NCI-H510A treated with DMSO at 0.1 percent for 48 hours (cell line): ENCODE data around the gene ITGB8.
A peak's percentile ranks its signal among the peaks of the same experiment; 100 is the strongest.

Experiments used
- DNase-seq: peaks from one replicate; lab custom pipeline; 2025; lab: John Stamatoyannopoulos, UW

ITGB8 gene

DNA sequence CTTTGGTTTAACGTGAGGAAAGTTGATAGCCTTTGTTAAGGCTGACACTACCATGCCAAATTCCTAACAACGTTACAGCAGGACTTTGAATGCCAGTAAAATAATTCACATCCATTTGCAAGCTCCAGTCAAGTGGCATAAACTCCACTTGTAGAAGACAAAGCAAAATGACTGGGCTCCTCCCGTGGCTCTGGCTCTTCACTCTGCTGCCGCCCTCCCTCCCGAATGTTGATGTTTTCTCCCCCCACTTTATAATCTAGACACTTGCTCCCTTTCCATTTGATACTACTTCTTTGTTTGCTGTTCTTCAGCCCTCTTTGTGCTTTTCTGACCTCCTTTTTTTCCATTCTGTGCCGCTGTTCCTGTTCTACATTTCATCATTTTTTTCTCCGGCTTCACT lies 22.8 kb upstream of the ITGB8 start:
- DNase-seq, result peak; percentile 93

- no peak for DNase-seq
These were observed 20.4 kb upstream of the ITGB8 start for GRCh38 chr7:20310301-20310700.

DNA sequence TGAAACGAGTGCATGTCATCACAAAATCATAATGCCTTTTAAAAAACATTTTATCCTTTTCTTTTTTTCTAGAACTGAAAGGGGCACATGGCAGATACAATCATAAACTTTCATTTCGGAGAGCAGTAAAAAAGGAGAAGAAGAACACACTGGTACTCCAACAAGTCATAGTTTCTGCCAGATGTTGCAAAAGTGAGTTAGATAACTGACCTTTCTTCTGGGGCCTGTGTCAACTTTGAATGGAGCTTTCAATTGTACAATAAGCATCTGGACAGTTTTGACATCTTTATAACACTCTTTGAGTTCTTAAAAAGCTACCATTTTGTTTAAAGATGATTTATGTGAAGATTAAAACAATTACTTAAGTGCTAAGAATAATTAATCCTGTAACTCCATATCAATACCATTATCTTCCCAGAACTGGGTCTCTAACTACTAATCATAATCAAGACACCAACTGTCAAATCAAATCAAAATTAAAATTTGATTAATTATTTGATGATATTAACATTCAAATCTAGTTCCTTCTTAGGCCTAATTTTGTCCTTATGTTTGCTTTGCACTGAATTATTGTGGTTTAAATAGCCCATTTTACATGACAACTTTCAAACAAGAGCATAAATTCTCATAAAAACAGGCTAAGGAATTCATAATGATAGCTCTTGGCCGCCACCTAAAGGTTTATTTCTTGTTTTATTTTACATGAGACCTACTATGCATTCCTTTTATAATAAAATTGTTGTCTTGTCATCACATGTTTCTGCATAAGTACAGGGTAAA lies 19.5 kb upstream of the ITGB8 start:
- peak; percentile 85 for DNase-seq

DNA sequence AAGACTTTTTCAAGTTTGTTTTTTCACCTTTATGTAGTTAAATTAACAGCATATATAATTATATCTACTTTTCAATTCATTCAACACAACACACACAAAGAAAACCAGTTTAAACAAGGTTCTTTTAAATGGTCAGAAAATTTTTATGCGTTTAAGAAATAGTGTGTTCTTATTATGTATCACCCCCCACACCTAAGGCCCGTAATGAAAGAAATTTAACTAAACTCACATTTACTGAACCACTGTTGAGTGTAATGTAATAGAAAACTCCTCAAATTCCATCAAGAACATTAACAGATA lies 19.0 kb upstream of the ITGB8 start:
- no peak for DNase-seq

- DNase-seq, result peak; percentile 40
These were observed 18.1 kb upstream of the ITGB8 start for GRCh38 chr7:20312562-20312961.

- no peak for DNase-seq
These were observed 17.1 kb upstream of the ITGB8 start for GRCh38 chr7:20313626-20314025.

GRCh38 chr7:20314198-20314597 lies 16.5 kb upstream of the ITGB8 start:
- DNase-seq, result no peak

DNA sequence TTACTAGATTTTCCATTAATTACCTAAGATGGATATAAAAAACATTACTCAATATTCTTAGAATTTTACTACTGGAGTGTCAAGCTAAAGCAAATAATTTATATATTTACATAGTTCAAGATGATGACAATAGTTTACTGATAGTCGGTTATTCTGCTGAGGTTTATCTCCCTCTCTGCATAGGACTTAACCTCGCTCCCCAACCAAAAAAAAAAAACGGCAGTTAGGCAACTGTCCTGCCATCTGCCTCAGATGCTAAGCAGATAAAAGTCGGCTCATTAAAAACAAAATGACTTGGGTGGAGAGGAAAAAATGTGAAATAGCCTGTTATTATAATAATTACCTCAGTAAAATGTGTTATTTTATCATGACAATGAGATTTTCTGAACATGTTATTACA lies 14.0 kb upstream of the ITGB8 start:
- DNase-seq, result peak; percentile 58

GRCh38 chr7:20317413-20317812 lies 13.3 kb upstream of the ITGB8 start:
- no peak for DNase-seq

- no peak for DNase-seq
These were observed 11.8 kb upstream of the ITGB8 start for GRCh38 chr7:20318933-20319332.

DNA sequence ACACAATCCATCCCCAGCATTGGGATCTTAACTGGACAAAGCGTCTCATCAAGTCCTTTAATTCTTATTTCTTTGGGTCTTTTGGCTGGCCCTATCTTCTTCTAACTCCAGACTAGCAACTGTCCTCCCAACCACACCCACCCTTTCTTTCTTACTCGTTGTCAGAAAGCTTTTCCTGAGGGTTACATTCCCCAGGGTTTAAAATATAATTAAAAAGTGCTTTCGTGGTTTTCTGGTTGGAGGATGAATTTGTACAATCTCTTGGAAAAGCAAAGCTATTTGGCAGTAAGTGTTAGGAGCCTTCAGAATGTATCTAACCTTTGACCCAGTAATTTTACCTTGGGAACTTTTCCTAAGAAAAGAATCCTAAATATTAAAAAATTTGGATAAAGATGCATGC lies 10.4 kb upstream of the ITGB8 start:
- no peak for DNase-seq

GRCh38 chr7:20320786-20321185 lies 9.9 kb upstream of the ITGB8 start:
- no peak for DNase-seq

DNA sequence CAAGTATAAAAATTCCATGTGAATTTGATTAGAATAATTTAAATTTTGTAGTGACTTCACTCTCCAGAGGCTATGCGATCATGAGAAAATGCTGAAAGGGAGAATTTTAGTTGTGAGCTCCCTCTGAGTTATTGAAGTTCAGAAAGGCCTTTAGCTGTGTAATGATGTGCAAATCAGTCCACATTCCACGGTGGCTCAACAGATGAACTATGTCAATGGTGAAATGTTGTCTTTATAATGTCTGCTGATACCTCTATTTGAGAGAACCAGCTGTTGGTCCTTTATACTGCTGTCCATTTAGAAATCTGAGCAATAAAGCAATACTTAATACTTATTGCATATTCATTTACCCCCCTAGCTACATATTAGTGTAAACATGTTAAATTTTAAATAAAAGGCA lies 7.1 kb upstream of the ITGB8 start:
- no peak for DNase-seq

GRCh38 chr7:20326342-20326741 lies 4.4 kb upstream of the ITGB8 start:
- DNase-seq, result no peak

- no peak for DNase-seq
These were observed 3.6 kb upstream of the ITGB8 start for GRCh38 chr7:20327055-20327454.

- no peak for DNase-seq
These were observed 2.7 kb upstream of the ITGB8 start for GRCh38 chr7:20328027-20328426.

- DNase-seq, result no peak
These were observed 2.0 kb upstream of the ITGB8 start for GRCh38 chr7:20328692-20329091.

- DNase-seq, result peak; percentile 87
These were observed 1.1 kb upstream of the ITGB8 start for GRCh38 chr7:20329389-20330238.

DNA sequence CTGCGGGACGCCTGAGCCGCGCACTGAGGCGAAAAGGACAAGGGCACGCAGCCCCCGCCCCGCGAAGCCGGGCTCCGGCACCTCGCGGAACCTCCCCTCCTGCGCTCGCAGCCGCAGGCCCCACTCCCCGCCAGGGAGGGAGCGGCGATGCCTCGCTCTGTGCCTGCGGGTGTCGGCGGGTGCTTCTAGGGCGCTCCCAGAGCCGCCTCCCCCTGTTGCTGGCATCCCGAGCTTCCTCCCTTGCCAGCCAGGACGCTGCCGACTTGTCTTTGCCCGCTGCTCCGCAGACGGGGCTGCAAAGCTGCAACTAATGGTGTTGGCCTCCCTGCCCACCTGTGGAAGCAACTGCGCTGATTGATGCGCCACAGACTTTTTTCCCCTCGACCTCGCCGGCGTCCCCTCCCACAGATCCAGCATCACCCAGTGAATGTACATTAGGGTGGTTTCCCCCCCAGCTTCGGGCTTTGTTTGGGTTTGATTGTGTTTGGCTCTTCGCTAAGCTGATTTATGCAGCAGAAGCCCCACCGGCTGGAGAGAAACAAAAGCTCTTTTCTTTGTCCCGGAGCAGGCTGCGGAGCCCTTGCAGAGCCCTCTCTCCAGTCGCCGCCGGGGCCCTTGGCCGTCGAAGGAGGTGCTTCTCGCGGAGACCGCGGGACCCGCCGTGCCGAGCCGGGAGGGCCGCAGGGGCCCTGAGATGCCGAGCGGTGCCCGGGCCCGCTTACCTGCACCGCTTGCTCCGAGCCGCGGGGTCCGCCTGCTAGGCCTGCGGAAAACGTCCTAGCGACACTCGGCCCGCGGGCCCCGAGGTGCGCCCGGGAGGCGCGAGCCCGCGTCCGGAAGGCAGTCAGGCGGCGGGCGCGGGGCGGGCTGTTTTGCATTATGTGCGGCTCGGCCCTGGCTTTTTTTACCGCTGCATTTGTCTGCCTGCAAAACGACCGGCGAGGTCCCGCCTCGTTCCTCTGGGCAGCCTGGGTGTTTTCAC lies 519 bp downstream of the ITGB8 start:
- peak; percentile 71 for DNase-seq

DNA sequence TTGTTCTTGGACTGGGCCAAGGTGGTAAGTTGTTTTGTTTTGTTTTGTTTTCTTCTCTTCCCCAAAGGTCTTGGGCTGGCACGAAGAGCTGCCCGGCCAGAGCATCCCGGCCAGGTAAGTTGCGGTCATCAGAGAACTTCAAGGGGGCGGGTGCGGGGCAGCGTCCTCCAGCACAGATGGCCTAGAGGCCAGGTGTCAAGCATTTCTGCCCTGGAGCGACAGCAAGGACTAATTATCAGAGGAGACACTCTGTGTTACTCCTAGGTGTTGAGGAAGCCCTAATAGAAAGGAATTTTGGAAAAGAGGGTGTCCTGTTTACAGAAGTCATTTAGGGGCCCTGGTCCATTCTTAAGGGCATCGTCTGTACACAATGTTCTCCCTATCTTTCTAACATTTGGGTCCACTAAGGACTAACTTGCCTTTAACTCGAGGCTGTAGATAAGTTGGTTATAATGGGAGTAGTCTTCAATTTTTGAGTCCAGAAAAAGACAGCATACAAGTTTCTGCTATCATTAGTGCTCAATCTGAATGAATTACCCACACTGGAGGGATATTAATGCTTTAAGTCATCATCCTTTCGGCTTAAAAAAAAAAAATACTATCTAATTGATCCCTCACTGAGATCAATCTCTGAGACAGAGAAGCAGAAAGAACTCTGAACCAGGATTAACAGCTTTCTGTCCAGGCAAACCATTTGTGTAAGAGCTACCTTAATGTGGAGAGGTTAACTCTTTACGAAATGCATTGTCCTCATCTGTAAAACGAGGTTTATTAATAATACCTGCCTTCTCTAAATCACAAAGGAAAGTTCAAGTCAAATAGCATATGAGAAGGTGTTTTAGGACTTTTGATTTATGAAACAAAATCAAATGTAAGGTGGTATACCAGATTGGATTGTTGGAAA lies 1.5 kb downstream of the ITGB8 start:
- peak; percentile 53 for DNase-seq

- no peak for DNase-seq
These were observed 7.6 kb downstream of the ITGB8 start for GRCh38 chr7:20338285-20338684.
